HG02610 (cell line): ENCODE data around the gene EFNA2.
A peak's percentile ranks its signal among the peaks of the same experiment; 100 is the strongest.

Source experiments
- ATAC-seq: cut with Tn5 transposase; IDR thresholded peaks from one replicate; pipeline ENCODE4 v1.9.1; 2021; ENCODE audit warnings: mild to moderate bottlenecking, moderate library complexity; ENCODE audit not compliant: unreplicated experiment

The EFNA2 gene

GRCh38 chr19:1259876-1260748, 25.6 kb upstream of the EFNA2 start:
- peak; percentile 3 for ATAC-seq

- peak; percentile 59 for ATAC-seq
Measured at GRCh38 chr19:1260749-1261537, 24.7 kb upstream of the EFNA2 start.

GRCh38 chr19:1261538-1261797, 24.2 kb upstream of the EFNA2 start:
- ATAC-seq, result no peak

- ATAC-seq, result no peak
Measured at GRCh38 chr19:1261798-1262622, 23.7 kb upstream of the EFNA2 start.

GRCh38 chr19:1262623-1263123, 23.0 kb upstream of the EFNA2 start:
- ATAC-seq, result no peak

GRCh38 chr19:1263188-1263587, 22.5 kb upstream of the EFNA2 start:
- no peak for ATAC-seq

GRCh38 chr19:1264801-1265614, 20.7 kb upstream of the EFNA2 start:
- ATAC-seq, result no peak

GRCh38 chr19:1265615-1266128, 20.0 kb upstream of the EFNA2 start:
- no peak for ATAC-seq

GRCh38 chr19:1266129-1266915, 19.4 kb upstream of the EFNA2 start:
- ATAC-seq, result peak; percentile 23

- ATAC-seq, result peak; percentile 18
Measured at GRCh38 chr19:1266916-1267476, 18.7 kb upstream of the EFNA2 start.

GRCh38 chr19:1267477-1268225, 18.0 kb upstream of the EFNA2 start:
- ATAC-seq, result no peak

- no peak for ATAC-seq
Measured at GRCh38 chr19:1268226-1269064, 17.2 kb upstream of the EFNA2 start.

- peak; percentile 53 for ATAC-seq
Measured at GRCh38 chr19:1269065-1269477, 16.6 kb upstream of the EFNA2 start, which contains the start of gene CIRBP. CIRBP (plus strand) TSS chr19:1269332; CDS start chr19:1270934, 1,602 bp downstream.

- peak; percentile 26 for ATAC-seq
Measured at GRCh38 chr19:1269478-1270212, 16.0 kb upstream of the EFNA2 start.

GRCh38 chr19:1270213-1270853, 15.3 kb upstream of the EFNA2 start:
- no peak for ATAC-seq
